Stimulated activated CD8-positive, alpha-beta memory T cell treated with anti-CD3 and anti-CD28 coated beads, Interleukin-7, amount 100 ng/mL, for 1 hour (primary cell): ENCODE results near the gene TOMM7.
"Not testable (repeated sequence)": the region's sequence is repeated elsewhere in the genome, so short reads cannot be mapped to it uniquely, and the experiment has no call there.

ENCODE experiments used
- DNase-seq, 2 donors: peaks; one replicate each; pipeline ENCODE4 v3.0.0-alpha.2; 2020; ENCODE audit warnings: low read depth in 2 of 2

TOMM7 gene

DNA sequence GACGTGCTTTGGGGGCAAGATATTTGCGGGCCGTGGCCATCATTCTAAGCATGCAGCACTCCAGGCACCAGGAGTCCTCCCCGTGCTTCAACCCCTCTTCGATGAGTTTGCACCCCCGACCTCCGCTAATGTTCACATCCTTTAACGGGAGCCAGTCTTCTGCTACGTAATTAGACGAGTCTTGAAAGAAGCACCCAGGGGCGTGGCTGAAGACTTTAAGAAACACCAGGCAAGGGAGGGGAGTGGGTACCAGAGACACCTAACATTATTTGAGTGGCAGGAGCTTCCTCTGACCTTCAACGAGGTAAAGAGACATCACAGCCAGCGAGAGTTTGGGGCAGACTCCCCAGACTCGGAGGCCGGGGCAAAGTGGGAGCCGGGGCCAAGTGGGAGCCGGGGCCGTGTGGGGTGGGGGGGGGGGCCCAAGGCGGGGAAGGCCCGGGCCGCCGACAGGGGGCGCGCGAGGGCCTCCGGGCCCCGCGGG, 31.1 kb upstream of the TOMM7 start:
- DNase-seq: no peak

DNA sequence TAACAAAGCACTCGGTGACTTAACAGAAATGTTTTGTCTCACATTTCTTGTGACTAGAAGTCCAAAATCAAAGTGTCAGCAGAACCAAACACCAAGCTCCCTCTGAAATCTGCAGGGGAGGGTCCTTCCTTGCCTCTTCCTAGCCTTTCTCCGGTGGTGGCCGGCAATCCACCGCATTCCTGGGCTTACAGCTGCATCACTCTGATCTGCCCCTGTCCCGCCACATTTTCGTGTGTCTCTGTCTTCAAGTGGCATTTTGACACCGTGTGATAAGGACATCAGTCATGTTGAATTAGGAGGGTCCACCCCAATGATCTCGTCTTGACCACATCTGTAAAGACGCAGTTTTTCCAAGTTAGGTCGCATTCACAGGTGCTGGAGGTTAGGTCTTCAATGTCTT, 30.5 kb upstream of the TOMM7 start:
- no peak for DNase-seq

DNA sequence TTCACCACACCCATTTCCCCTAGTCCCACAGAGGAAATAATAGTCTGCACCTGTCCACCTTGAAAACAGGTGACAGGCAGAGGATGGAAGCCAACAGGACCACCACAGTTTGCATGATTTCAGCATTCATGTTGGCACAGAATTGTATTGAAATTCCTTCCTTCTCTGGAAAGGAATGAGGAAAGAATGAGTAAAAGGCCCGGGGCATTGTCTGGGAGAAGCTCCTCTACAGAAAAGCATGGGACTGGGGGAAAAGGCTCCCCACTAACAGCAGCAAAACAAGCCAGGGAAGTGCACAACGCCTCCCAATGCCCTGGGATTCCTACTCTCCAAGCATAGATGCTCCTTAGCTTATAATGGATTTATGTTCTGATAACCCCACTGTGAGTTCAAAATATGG, 28.5 kb upstream of the TOMM7 start:
- DNase-seq: no peak

DNA sequence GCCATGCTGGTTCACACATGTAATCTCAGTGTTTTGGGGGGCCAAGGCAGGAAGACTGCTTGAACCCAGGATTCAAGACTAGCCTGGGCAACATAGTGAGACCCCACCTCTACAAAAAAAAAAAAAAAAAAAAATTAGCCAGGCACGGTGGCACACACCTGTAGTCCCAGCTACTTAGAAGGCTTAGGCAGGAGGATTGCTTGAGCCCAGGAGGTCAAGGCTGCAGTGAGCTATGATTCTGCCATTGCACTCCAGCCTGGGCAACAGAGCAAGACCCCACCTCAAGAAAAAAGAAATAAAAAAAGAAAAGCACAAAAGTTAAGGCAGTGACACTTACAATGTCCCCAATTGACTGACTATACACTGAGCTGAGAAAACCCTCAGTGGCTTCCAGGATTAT, 27.7 kb upstream of the TOMM7 start:
- not testable (repeated sequence) for DNase-seq

DNA sequence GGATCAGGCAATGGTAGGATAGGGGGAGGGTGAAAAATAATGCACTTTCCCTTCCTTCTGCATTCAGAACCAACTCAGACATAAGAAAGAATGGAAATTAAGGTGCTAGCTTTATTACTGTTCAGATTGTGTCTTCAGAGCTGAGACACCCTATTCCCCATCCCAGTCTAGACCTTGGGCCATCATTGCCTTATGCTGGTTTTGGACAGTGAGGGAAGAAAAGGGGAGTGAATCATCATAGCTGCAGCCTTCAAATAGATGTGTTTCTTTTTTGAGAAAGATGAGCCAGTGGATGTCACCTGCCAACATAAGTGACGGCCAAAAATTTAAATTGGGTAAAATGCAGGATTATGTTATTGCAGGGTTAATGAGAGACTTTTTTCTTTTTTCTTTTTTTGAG, 27.0 kb upstream of the TOMM7 start:
- DNase-seq: no peak

DNA sequence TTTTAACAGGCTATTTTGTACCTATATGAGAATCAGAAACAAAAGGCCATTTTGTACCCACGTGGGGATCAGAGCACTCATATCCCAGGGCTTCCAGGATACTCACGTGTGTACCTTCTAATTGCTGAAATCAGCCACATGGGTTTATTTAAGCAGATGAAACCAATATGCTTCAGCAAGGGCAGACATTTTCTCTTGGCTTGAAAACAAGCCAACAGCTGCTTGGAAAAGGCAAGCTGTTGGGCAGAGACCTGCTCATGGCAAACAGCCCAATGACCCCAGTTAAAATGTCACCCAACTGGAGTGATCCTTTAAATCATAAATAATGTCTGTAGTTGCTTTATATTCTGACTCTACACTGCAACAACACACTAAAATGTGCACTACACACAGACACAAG, 26.5 kb upstream of the TOMM7 start:
- no peak for DNase-seq

DNA sequence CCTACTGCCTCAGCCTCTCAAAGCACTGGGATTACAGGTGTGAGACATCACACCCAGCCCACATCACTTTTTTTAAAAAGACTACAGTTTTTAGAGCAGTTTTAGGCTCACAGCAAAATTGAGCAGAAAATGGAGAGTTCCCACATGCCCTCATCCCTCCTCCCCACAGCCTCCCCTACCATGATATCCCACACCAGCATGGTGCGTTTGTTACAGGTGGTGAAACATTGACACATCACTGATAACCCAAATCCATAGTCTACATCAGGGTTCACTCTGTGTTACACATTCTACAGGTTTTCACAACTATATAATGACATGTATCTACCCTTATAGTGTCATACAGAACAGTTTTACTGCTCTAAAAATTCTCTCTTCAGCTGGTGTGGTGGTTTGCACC, 24.3 kb upstream of the TOMM7 start:
- DNase-seq: no peak

DNA sequence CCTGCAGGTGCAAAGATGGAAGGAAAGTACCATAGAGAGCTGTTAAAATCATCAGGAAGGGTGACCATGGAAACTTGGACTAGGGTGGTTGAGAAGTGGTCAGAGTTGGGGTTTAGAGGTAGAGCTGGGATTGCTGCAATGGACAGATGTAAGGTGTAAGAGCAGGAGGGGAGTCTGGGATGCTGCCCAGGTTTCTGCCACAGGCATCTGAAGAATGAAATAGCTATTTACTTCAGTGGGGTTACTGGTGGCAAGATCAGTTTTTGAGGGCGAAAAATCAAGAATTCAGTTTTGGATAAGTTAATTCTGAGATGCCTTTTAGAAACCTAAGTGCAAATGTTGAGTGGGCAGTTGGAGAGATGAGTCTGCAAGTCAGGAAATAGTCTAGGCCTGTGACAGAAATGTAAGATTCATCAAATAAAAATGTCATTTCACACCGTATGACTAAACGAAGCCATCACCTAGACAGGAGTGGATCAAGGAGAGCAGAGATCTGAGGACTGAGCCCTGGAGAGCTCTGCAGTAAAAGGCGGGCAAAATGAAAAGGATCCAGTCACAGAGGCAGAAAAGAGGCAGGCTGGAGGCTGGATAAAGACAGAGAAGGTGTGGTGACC, 22.7 kb upstream of the TOMM7 start:
- no peak for DNase-seq

DNA sequence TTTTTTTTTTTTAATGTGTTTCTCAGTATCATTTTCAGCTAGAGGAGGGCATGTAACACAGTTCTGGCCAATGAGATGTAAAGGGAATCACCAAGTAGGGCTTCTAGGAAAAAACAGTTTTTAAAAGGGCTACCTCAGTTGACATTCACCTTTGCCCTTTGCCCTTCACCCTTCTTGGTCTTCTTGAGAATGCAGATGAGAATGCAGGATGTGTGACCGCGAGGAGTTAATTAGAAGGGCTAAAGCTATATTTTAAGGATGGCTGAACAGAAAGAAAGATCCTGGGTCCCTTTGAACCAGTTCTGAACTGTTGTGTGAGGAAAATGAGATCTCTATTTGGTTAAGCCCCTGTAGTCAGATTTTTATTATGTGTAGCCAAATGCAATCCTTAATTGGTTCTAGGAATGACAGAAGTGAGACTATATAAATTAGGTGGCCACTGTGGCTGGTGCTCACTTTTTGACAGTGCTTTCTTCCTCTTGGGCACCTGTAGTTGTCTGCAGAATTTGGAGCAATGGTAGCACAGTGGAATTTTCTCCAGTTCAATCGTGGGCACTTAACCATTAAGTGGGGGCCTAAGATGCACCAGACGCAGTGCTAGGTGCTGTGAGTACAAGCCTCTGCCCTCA, 21.1 kb upstream of the TOMM7 start:
- DNase-seq: no peak

DNA sequence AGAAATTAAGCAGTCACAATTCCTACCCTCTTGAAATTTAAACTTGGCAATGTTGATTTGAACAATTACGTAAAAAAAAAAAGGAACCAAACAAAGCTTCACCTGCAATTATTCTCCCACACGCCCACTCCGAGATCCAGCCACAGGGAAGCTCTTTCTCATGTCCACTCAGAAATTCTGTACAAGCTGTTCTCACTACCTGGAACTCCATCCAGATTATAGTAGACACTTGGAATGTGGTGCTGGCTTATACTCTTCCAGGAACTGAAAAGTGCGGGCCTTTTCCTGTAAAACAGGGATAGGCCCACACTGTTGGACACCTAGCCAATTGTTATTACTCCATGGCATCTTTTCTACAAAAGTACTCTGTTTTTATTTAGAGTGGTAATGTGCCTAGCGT, 20.3 kb upstream of the TOMM7 start:
- DNase-seq: no peak

DNA sequence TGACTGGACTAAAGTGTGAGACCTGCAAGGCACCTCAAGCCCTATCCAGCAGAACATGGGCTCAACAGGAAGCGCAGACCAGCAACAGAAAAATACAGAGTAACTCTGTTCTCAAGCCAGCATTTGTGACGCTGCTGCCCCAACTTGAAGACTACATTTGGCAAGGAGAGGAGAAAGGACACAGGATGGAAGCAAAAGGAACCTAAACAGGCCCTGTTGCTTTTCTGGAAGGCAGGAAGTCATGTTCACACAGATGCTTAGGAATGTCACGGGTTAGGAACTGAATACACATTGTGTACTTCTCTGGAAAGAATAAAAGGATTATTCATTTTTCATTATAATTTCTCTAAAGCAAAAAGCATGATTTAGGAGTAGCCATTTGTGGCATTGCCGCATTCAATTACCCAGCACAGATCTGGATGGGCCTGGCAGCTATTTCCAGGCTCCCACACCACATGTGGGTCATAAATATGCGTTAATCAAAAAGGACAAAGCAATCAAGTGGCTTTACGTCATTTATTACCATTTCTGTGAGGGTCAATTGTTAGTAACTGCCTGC, 19.8 kb upstream of the TOMM7 start:
- no peak for DNase-seq

DNA sequence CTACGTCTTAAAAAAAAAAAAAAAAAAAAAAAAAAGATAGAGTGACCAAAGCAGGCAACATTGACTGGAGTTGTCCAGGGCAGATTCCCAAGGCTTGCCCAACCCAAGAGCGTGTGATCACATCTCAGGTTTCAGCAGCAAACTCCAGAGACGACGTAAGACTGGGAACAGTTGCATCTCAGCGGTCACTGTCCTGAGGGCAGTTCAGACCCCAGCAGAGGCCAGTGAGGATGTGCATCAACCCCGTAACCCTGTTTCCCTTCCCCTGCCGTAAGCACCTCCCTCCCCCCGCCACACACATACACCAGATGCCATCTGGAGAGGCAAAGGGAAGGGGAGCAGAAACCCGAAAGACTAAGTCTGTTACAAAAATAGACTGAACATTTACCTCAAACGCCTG, 19.3 kb upstream of the TOMM7 start:
- DNase-seq: no peak

DNA sequence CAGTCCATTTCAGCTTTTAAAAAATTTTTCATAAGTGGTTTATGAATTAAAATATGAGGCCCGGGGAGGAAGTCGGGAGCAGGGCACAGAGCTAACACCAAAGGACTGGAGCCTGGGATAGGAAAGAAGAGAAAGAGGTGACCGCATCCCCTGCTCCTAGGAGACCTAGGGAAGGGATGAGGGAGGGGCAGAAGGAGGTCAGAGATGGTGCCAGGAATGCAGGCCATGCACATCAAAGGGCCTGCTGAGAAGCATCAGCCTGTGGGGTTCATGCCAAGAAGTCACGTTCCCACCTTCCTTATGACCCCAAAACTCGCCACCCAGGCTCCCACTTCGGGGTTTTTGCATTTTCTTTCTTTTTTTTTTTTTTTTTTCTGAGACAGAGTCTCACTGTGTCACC, 14.7 kb upstream of the TOMM7 start:
- DNase-seq: no peak

DNA sequence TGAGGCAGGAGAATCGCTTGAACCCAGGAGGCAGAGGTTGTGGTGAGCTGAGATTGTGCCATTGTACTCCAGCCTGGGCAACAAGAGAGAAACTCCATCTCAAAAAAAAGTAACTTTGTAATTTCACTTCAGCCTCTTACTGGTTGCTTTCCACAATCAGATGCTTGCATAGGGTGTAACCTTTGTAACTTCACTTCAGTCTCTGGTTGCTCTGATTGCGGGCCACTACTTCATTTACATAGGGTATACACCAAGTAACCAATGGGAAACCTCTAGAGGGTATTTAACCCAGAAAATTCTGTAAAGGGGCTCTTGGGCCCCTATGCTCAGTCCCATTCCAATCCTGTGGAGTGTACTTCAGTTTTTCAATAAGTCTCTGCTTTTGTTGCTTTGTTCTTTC, 13.9 kb upstream of the TOMM7 start:
- not testable (repeated sequence) for DNase-seq

DNA sequence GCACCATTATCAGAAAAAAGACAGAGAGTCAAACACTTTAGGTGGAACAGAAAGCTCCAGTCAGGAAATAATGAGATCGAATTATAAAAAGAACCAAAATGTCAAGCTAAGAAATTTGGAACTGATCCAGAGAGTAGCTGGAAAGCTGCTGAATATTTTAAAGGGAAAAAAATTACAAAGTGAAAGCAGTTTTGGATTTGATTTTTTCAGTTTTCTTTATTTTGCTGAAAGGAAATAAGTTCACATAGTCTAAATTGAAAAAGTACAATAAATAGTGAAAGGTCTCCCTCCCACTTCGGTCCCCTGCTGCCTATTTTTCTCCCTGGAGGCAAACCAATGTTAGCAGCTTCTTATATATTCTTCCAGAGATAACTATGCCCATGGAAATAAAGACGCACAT, 11.3 kb upstream of the TOMM7 start:
- no peak for DNase-seq

DNA sequence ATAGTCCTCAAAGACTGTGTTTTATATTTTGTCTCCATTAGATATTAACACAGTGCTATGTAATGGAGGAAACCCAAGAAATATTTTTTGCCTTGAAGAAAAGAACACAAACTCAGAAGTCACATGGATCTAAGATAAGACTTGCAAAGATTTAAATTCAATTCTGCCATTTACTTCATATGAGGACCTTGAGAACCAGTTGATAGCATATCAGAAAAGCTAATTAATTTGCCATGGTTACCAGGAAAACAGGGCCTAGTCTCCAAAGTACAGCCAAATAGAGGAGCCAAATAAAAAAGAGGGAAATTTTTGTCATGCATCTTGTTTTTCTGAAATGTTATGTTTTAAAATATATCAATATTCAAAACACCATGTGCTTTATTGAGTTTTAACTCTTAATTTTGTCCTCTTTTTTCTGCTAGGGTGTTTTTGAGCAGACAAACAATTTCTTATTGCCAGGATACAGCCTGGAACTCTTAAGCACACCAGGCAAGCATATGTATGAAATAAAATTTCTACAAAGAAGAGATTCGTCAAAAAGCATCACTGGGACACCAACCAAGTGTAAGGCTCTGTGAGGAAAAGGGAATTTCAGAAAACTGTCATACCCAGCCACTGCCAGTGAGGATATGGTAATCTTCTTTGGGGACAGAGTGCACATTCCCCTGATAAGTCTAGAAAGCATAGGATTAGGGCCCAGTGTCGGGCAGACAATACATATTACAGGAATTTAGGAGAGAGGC, 10.6 kb upstream of the TOMM7 start:
- no peak for DNase-seq

DNA sequence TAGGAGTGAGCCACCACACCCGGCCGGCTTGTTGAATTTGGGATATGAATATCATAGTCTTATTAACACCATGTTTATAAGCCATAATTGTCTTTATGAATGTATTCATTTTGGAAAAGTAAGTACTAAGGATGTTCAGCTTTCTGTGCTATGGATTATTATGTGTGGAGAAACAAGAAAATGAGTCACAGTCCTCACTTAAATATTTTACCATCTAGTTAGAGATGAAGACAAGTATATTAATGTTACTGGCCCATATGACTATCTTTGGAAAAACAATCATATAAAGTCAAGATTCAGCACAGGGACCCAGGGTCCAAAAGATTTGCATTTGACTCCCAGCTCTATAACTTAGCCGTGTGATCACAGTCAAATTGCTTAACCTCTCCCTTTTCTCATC, 9.8 kb upstream of the TOMM7 start:
- no peak for DNase-seq

DNA sequence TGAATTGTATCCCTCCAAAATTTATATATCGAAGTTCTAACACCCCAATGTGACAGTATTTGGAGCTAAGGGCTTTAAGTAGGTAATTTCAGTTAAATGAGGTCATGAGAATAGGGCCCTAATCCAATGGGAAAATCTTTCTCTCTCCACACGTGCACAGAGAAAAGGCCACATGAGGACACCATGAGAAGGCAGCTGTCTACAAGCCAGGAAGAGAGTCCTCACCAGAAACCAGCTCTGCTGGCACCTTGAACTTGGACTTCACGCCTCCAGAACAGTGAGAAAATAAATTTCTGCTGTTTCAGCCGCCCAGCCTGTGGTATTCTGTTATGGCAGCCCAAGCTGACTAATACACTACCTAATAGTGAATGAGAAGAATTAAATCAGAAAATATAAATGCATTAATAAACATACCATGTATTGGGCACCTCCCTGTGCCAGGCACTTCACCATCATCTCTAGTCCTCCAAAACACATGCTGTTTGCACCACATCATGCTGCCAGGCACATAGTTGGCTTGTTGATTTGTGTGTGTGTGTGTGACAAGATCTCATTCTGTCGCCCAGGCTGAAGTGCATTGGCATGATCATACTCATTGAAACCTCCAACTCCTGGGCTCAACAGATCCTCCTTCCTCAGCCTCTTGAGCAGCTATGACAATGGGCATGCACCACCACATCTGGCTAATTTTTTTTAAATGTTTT, 9.1 kb upstream of the TOMM7 start:
- no peak for DNase-seq

DNA sequence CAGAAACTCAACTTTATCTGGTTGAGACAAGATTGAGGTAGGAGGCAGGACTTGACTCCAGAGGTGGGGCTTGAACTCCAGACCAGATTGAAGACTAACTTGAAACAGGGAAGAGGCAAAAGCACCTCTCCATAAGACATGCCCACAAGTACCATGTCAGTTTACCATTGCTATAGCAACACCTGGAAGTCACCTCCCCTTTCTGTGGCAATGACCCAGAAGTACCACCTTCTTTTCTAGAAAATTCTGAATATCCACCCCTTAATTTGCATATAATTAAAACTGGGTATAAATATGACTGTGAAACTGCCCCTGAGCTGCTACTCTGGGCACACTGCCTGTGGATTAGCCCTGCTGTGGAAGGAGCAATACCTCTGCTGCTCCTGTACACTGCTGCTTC, 4.9 kb upstream of the TOMM7 start:
- DNase-seq: no peak

DNA sequence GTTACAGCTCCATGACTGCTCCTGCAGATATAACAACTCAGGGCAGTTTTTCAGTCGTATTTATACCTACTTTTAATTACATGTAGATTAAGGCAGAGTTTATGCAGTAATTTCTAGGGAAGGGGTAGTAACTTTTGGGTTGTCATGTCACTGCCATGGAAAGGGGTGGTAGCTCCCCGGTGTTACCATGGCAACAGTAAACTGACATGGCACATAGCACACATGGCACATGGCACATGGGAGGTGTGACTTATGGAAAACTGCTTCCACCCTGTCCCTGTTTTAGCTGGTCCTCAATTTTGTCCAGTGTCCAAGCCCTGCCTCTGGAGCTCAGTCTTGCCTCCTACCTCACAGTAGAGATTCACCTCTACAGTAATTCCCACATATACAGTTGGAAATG, 3.9 kb upstream of the TOMM7 start:
- no peak for DNase-seq

DNA sequence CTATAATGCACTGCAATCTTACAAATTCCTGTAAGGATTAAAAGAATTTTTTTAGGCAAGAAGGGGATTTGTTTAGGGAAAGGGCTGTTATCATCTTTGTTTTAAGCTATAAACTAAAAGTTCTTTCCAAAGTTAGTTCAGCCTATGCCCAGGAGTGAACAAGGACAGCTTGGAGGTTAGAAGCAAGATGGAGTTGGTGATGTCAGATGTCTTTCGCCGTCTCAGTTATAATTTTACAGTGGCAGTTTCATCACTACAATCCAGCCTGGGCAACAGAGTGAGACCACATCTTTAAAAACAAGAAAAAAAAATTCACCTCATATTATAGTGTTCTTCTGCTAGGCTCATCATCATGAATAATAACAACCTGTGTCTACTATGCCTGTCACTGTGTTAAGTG, 2.1 kb upstream of the TOMM7 start:
- DNase-seq: no peak

DNA sequence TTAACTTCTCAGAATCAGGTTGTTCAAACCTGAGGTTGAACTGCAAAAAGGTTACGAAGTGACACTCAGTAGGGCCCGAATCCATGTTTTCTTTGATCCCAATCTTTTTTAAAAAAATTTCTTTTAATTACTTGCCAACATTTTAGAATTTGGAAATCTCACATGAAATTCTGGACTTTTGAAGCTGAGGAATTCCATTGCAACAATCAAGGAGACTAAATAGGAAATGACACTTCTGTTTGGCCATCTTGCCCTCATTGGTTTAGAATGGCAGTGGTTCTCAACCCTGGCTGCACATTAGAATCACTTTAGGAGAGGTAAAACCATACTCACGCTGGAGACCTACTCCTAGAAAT, 471 bp upstream of the TOMM7 start:
- DNase-seq: no peak
